Activated T-cell treated with anti-CD3 and anti-CD28 coated beads, Interleukin-2, amount 50 U/mL, for 1 hour (primary cell): ENCODE data around the gene DHCR24.

ENCODE experiments used
- DNase-seq: peaks from one replicate; pipeline ENCODE4 v3.0.0-alpha.2; 2020

Gene DHCR24

DNA sequence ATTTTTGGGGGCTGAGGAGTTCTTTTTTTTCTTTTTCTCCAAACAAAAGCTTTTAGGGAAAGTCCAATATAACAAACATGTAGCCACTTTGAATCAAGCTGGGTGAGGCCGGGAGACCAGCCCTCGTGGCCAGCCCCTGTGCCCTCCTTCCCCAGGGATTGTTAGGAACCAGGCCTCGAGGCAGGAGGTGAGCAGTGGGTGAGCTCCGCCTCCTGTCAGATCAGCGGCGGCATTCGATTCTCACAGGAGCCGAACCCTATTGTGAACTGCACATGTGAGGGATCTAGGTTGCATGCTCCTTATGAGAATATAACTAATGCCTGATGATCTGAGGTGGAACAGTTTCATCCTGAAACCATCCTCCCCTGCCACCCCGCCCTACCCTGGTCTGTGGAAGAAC, 44.0 kb downstream of the DHCR24 start:
- no peak for DNase-seq

DNA sequence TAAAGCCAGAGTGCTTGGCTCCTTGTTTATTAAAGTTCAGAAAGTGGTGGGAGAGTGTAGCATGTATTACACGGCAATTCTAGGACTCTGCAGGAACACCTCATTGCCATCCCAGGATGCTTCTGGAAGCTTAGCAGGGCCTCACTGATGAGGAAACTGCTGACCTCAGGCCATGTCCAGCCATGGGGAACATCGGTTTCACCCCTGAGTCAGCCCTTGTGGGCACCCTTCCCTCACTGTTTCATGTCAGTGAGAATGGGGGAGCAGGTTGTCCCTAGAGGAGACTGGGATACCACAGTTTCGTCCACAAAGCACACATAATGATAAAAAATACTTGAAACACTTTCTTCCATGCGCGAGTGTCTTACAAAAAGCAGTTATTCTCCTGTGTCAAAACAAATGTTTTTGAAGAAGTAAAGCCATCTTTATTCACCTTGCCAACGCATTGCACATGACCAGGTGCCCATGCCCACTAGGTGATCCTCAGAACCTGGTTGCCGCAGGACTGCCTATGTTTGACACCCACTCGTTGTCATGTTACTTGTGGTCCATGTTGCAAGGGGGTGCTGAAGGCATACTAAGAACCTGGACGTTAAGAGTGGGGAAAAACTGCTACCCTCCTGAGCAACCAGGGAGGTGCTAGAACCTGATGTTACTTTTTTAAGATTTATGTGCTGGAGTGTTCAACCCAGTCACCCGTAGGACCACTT, 44.6 kb downstream of the DHCR24 start:
- DNase-seq: no peak

DNA sequence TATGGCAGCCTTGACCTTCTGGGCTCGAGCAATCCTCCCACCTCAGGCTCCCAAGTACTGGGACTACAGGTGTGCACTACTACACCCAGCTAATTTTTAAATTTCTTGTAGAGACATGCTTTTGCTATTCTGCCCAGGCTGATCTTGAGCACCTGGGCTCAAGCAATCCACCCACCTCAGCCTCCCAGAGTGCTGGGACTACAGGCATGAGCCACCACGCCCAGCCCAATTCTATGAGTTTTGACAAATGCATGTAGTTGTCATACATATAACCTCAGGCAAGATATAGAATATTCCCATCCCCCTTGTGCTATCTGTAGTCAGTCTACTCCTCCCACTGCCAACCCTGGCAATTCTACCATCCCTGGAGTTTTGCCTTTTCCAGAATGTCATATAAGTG, 47.2 kb downstream of the DHCR24 start:
- DNase-seq: no peak

DNA sequence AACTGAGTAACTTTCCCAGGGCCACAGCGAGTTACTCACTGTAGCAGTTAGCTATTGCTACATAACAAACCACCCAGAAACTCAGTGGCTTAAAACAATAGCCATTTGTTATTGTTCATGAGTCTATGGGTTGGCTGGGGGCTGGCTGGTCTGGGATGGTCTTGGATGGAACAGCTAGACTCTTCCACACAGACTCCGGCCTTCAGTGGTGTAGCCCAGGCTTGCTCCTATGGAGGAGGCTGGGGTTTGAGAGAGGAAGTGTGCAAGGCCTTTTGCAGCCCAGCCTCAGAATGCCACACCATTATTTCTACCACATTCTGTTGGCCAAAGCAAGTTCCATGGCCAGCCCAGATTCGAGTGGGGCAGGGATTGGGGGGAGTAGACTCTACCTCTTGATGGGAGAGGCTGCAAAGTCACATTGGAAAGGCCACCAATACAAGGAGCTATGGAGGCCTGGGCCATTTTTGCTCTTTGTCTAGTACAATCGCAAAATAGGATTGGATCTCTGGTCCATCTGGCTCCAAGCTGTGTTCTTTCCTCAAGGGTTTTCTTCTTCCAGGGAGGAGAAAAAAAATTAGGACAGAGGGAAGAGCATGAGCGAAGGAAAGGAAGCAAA, 48.3 kb downstream of the DHCR24 start:
- DNase-seq: no peak

DNA sequence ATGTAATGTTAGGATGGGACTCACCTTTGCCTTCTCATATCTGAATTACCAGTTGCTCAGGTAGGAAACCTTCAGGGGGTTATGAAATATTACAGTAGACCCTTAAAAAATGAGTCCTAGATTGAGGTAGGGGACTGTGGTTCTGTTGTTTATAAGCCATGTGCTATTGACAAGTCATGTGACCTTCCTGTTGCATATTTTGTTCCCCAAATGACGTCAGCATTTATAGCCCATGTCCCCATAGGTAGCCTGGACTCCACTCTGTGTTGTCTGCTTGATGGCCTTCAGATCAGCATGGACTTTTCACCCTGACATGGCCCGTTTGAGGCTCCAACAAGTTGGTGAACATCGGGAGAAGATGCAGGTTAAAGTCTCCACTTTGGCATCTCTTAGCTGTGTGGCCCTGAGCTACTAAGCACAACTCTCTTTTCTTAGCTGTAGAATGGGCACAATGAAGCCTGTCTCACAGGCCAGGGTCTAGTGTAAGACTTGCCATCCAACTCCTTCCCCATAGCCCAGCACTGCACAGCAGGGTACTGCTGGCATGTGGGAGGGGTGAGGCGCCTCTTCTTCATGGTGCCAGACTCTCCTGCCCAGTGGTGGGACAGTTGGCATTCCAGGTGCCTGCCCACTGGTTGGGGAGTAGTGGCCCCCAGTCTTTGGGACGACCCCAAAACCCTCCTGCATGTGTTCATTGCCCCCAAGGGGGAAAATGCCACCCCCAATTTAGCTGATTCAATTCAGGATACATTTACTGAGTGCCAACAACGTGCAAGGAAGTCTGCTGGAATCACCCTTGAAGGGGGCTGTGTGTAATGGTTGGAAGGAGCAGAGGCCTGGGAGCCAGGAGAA, 49.8 kb downstream of the DHCR24 start:
- no peak for DNase-seq

DNA sequence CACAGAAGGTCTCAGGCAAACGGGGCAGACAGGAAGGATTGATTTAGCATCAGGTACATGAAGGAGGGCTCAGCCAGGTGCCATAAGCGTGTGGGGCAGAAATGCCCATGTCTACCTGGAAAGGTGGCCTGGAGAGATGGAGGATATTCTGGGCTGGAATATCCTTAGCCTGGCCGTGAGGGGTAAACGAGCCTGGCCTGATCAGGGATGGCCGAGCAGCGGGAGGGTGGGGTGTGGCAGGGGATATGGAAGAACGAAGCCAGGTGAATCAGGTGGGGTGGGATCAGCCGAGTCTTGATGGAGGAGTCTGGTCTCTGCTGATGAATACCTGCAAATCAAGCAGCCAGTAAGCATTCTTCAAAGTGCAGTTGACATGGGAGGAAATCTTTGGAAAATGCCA, 50.4 kb downstream of the DHCR24 start:
- DNase-seq: no peak

DNA sequence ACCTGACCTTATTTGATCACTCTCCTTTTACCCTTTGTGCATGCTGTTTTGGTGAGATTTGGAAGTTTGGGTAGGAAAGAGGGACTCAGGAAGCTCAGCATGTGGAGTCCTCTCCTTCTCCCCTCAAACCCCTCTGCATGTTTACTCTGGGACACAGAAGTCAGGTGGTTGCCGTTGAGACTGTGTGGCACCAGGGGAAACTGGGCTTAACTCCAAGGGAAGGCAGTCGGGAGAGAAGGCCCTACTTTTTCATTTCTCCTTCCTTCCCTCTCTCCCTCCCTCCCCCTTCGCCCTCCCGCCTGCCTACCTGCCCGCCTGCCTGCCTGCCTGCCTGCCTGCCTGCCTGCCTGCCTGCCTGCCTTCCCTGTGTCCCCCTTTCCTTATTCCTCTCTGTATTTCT, 51.0 kb downstream of the DHCR24 start:
- DNase-seq: no peak

DNA sequence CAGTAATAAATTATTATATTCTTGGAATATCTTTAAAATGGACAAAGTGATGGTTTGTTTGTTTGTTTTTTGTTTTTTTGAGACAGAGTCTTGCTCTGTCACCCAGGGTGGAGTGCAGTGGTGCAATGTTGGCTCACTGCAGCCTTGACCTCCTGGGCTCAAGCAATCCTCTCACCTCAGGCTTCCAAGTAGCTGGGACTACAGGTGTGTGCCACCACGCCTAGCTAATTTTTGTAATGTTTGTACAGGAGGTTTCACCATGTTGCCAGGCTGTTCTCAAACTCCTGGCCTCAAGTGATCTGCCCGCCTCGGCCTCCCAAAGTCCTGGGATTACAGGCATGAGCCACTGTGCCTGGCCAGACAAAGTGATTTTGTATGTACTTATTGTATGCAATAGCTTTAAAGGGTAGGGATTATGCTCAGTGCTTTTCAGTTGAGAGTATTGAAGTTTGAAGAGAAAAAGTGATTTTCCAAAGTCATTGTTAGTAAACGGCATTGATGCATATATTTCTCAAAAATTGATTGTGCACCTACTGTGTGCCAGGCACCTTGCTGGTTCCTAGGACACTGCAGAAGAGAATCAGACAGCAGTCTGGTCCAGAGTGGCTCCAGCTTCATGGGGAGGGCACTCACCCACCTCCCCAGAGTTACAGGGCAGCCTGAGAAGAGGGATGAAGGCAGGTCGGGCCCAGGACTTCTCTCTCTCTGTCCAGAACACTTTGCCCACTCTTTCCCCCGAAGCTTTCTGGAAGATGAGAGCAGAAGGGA, 51.7 kb downstream of the DHCR24 start:
- DNase-seq: no peak

DNA sequence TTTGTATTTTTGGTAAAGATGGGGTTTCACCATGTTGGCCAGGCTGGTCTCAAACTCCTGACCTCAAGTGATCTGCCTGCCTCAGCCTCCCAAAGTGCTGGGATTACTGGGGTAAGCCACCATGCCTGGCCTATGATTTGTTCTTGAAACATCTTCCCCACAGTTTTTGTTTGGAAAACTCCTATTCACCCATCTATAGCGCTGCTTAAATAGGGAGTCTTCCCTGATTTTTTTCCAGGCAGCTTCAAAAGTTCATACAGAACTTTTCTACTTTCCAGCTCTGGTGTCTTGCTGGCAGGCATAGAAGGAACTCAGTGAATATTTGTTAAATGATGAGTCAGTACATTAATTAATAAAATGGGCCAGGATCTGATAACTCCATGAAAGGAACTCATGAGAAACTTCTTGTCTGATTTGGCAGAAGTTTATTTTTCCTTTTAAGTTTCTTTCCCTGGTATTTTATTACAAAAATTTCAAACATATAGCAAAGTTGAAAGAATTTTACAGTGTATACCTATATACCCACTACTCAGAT, 52.9 kb downstream of the DHCR24 start:
- DNase-seq: no peak

- DNase-seq: no peak
These were observed 53.9 kb downstream of the DHCR24 start for GRCh38 chr1:54833121-54833520.

DNA sequence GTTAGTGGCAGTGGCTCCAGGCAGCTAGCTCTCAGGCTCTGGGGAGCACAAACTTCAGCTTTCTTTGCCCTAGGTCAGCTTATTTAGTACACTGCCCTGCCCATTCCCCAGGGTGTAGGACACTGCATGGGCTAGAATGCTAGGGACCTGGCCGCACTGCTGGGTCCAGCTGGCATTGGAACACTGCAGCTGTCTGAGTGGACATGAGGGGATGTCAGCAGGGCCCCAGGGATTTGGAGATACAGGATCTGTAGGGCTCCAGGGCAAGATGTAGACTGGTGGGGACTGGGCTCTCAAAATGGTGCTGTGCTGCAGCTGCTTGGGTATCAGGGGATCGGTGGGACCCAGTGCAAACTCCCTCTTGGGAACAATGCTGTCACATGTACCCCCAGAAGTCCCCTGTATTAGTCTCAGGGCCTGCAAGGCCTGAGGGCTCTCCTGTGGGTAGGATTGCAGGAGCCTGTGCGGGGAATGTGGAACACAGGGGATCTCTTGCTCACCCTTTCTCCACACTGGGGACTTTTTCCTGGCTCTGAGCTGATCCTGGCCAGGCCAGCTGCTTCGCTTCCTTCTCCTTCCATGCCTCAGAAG, 60.7 kb downstream of the DHCR24 start:
- no peak for DNase-seq

DNA sequence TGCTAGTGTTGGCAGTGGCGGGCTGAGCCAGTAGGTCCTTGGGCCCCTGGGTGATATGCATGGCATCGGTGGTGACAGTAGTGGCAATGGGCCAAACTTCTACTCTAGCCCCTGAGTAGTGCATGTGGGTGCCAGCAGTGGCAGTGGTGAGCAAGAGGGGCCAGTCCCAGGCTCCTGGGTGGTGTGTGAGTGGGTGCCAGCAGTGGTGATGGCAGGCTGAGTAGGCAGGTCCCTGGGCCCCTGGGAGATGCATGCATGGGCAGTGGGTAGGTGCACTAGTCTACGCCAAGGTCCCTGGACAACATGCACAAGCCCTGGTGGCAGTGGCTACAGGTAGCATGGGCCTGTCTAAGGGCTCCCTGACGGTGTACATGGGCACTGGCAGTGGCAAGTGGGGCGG, 61.3 kb downstream of the DHCR24 start:
- DNase-seq: no peak

DNA sequence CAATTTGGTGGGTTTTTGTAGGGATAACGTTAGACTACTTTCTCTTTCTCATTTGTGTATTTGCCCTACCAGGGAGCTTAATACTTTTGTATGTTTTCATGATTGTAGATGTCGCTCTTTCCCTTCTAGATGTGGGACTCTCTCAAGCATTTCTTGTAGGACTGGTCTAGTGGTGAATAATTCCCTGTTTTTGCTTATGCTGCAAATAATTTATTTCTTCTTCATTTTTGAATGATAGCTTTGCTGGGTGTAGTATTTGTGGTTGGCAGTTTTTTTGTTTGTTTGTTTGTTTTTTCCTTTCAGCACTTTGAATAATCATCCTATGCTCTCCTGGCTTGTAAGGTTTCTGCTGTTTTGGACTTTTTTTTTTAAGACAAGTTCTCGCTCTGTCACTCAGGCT, 63.3 kb downstream of the DHCR24 start:
- no peak for DNase-seq

DNA sequence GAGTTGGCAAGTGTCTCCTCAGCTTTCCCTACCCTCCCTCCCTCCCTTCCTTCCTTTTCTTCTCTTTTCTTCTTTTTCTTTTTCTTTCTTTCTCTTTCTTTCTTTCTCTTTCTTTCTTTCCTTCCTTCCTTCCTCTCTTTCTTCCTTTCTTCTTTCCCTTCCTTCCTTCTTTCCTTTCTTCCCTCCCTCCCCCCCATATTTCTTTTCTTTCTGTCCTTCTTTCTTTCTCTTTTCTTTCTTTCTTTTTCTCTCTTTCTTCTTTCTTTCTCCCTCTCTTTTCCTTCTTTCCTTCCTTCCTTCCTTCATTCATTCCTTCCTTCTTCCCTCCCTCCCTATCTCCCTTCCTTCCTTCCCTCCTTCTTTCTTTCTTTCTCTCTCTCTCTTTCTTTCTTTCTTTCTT, 67.3 kb downstream of the DHCR24 start:
- DNase-seq: no peak

- DNase-seq: no peak
These were observed 67.8 kb downstream of the DHCR24 start for GRCh38 chr1:54819195-54819536.

GRCh38 chr1:54818461-54819194, 68.4 kb downstream of the DHCR24 start:
- DNase-seq: no peak

GRCh38 chr1:54816951-54817350, 70.0 kb downstream of the DHCR24 start:
- DNase-seq: no peak

DNA sequence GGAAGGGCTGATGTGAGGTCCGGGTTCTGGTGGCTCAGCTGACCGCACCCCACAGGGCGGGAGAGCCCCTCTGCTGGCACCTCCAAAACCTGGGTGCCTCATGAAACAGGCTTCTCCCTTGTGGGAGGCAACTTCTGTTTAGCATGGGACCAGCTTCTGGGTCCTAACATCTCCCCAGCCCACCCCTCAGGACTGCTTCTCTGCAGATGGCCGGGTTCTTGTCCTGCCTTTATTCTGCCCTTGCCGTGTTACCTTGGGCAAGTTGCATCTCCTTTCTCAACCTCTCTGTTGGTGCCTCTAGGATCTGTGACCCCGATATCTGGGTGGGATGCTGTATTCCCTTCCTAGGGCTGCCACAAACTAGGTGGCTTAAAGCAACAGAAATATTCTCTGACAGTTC, 70.9 kb downstream of the DHCR24 start:
- DNase-seq: no peak

- no peak for DNase-seq
These were observed 71.7 kb downstream of the DHCR24 start for GRCh38 chr1:54815086-54815876.

DNA sequence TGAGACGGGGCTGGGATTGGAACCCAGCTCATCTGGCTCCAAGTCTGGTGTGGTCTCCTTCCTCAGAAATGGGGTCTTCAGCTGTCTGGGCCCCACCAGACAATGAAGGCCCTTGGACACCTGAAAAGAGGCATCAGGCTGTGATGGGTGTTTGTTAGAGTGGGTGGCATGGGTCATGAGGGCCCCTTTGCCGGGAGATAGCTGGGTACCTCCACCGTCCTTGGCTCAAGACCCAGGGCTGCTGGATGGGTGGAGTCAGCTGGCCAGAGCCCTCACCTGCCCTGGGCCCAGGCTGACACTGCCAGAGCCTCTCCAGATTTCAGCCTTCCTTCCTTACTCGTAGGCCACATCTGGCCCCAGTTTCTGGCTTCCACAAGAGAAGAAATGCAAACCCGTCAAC, 72.4 kb downstream of the DHCR24 start:
- DNase-seq: no peak

- DNase-seq: no peak
These were observed 72.9 kb downstream of the DHCR24 start for GRCh38 chr1:54814126-54814498.
